Astrocyte of the cerebellum (primary cell): ENCODE measurements around the gene HOXB2.

Source experiments
- DNase-seq: peaks from one replicate; pipeline ENCODE4 v3.0.0-alpha.2; 2011; ENCODE audit warnings: low read depth
- H3K4me3 ChIP-seq: 2 replicates; pipeline ENCODE4 v1.5.1; 2011; ENCODE audit warnings: mild to moderate bottlenecking, low read depth, low read length, moderate library complexity
- in situ Hi-C: cut with HindIII; loops from 2 replicates; pipeline ENCODE4 v1.10.0; 2017; ENCODE audit warnings: low sequenced_read_pairs
- TF ChIP-seq, protein P1 (sequence below): IDR thresholded peaks from 2 replicates; pipeline ENCODE4 v1.5.1; 2012; ENCODE audit warnings: low read length, low read depth, moderate library complexity, mild to moderate bottlenecking; ENCODE audit errors: missing control alignments

Gene HOXB2

DNA sequence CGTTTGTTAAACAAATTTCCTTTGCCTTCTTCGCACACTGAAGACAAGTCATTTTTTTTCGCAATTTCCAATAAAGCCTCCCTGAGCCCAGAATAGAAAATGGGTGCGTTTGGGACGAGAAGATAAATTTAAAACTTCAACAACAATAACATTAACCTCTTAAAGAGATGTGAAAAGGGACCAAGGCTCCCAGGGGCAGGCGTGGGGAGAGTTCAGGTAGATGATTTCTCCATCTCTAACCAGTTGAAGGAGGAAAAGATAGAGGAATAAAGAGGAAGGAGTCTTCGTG is 34.5 kb upstream of the HOXB2 start:
- TF ChIP-seq, protein P1, sequence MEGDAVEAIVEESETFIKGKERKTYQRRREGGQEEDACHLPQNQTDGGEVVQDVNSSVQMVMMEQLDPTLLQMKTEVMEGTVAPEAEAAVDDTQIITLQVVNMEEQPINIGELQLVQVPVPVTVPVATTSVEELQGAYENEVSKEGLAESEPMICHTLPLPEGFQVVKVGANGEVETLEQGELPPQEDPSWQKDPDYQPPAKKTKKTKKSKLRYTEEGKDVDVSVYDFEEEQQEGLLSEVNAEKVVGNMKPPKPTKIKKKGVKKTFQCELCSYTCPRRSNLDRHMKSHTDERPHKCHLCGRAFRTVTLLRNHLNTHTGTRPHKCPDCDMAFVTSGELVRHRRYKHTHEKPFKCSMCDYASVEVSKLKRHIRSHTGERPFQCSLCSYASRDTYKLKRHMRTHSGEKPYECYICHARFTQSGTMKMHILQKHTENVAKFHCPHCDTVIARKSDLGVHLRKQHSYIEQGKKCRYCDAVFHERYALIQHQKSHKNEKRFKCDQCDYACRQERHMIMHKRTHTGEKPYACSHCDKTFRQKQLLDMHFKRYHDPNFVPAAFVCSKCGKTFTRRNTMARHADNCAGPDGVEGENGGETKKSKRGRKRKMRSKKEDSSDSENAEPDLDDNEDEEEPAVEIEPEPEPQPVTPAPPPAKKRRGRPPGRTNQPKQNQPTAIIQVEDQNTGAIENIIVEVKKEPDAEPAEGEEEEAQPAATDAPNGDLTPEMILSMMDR: no peak
- peak overlapping the region; percentile 82 for H3K4me3 ChIP-seq
- in situ Hi-C loops: no loop called here
- DNase-seq: no peak

GRCh38 chr17:48578616-48579470 is 33.9 kb upstream of the HOXB2 start:
- TF ChIP-seq, protein P1: no peak

GRCh38 chr17:48577946-48578615 is 33.2 kb upstream of the HOXB2 start, which contains the start of gene HOXB4:
Gene HOXB4, minus strand, starts transcription at chr17:48578350. Its CDS starts 31 bp downstream, at chr17:48578319.
- in situ Hi-C loops: no loop called here
- peak within 1 kb of the TSS; percentile 82 for H3K4me3 ChIP-seq
- TF ChIP-seq, protein P1: no peak
- DNase-seq: peak; percentile 65

More at GRCh38 chr17:48578616-48579470, 33.9 kb upstream of the HOXB2 start:
- in situ Hi-C loops: no loop called here
- no peak for DNase-seq
- H3K4me3 ChIP-seq: peak overlapping the region; percentile 82

DNA sequence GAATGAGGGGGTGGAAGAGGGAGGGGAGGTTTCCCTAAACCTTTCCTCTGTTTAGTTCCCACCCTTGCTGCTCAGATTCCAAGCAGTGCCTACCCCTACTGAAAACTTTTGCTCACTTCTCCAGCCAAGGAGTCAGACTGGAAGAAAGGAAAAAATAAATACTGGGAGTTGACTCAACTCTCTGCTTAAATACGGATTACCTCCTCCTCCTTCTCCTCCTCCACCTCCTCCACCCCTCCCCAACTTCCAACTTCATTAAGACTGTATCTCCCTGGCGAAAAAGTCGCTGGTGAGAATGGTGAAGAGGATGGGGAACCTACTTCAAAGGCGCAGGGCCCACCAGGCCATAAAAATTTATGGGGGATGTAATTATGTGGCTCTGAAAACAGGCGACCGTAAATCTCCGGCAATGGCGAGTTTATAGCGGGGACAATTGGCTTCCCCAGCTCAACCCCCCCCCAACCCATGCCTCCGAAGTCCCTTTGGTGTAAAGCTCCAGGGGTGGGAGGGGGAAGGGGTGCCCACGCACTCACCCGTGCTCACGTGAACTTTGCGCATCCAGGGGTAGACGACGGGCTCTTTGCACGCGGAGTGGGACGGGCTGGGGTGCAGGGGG is 32.5 kb upstream of the HOXB2 start:
- DNase-seq: no peak
- H3K4me3 ChIP-seq: peak overlapping the region; percentile 82
- in situ Hi-C loops: no loop called here
- TF ChIP-seq, protein P1: no peak

GRCh38 chr17:48576479-48577309 is 31.8 kb upstream of the HOXB2 start:
- TF ChIP-seq, protein P1: no peak
- in situ Hi-C loops: no loop called here
- DNase-seq: no peak
- H3K4me3 ChIP-seq: peak overlapping the region; percentile 82
